SU-DHL-6 (cell line): ENCODE measurements around the gene MND1.

Experiments used
- CTCF ChIP-seq: fragments of 200-600 bp; sonication (generic); IDR thresholded peaks from one replicate; pipeline ENCODE4 v1.5.1; 2017; ENCODE audit warnings: antibody characterized with exemption, mild to moderate bottlenecking, low read length, moderate library complexity; ENCODE audit not compliant: insufficient read depth, poor library complexity, severe bottlenecking
- EZH2phosphoT487 ChIP-seq: fragments of 200-600 bp; sonication (generic), shearing (Covaris generic); conservative IDR thresholded peaks from 2 replicates; pipeline ENCODE4 v1.6.1; 2018; ENCODE audit warnings: mild to moderate bottlenecking, antibody characterized with exemption, low read length, moderate library complexity, mixed read lengths

GRCh38 chr4:153438916-153439756 lies 94.6 kb downstream of the MND1 start:
- peak; percentile 27 for TF ChIP-seq CTCF
- TF ChIP-seq EZH2phosphoT487, result no peak
